Peyer's patch (tissue), 4 donors: Measurements from ENCODE around the gene UBE2E2.

Experiments used
- CTCF ChIP-seq, 6 experiments: fragments of 450-650 bp in 4 of 6; fragments of 200-600 bp in 2 of 6; sonication (generic) in 1 of 6; IDR thresholded peaks; one replicate each; pipeline ENCODE4 v1.5.1; 2017 to 2019; ENCODE audit warnings: antibody characterized with exemption in 6 of 6, mild to moderate bottlenecking in 3 of 6, moderate library complexity in 1 of 6
- POLR2A ChIP-seq, 2 donors: fragments of 450-650 bp; IDR thresholded peaks; one replicate each; pipeline ENCODE4 v1.5.1; 2017; ENCODE audit warnings: antibody characterized with exemption in 2 of 2, mild to moderate bottlenecking in 2 of 2, moderate library complexity in 2 of 2

DNA sequence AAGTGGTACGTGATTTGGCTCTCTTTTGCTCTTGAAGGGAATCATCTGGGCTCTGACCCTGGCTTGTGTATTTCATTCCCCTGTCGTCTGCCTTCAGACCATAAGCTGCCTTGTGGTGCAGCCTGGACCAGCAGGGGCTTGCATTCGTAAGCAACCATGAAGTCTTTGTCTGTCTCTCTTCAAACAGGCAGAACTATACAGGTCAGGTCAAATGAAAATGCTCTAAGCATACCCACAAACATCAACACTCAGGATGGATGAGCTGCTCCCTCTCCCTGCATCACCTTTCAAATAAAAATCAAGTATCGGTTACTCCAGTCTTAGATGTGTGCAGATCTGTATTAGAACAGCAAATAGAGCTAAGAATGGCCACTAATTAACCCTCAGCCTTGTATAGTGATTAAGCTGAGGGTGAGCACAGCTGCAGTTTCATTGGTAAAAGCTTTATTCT is 334.0 kb downstream of the UBE2E2 start:
- TF ChIP-seq CTCF (IDR thresholded peaks at IDR 0.05) (no peak), POLR2A (IDR thresholded peaks at IDR 0.05) (no peak)
